NCI-H187 (cell line): ENCODE measurements around the gene HES7.
"Not testable (repeated sequence)": the region's sequence is repeated elsewhere in the genome, so short reads cannot be mapped to it uniquely, and the experiment has no call there.

Experiments
- DNase-seq, 2 experiments: peaks; one replicate each; lab custom pipeline; 2025; lab: John Stamatoyannopoulos, UW

Gene HES7

DNA sequence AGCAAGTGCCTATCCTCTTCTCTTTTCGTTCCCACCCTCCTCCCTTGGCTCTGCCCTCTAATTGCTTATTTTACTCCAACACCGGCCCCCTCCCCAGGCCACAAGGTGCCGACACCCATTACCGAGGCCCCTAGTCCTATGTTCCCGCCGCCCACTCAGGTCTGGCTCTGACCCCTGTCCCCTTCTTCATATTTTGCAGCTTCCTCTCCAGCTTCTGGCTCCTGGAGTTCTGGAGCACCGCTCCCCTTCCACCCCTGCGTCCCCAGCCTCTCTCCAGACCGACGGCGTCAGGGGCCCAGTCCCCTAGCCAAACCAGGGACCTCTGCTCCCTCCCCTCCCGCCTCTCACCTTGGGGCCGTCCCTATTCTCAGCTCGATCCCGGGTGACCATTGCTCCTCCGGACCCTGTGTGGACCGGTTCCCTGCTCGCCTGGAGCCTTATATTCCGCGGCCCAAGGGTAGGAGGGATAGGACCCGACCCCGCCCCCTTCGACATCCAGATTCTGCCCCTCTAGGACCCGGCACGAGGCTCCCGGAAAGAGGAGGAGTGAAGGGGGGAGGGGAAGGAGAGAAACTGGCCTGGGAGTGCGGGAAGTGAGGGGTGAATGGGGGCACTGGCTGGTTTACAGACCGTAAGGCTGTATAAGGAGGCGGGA is at the start of gene HES7:
Gene HES7, minus strand, starts transcription at position 412 of the 655 bp plus-strand sequence. Its CDS starts 22 bp downstream, at position 390.
- DNase-seq = no peak

DNA sequence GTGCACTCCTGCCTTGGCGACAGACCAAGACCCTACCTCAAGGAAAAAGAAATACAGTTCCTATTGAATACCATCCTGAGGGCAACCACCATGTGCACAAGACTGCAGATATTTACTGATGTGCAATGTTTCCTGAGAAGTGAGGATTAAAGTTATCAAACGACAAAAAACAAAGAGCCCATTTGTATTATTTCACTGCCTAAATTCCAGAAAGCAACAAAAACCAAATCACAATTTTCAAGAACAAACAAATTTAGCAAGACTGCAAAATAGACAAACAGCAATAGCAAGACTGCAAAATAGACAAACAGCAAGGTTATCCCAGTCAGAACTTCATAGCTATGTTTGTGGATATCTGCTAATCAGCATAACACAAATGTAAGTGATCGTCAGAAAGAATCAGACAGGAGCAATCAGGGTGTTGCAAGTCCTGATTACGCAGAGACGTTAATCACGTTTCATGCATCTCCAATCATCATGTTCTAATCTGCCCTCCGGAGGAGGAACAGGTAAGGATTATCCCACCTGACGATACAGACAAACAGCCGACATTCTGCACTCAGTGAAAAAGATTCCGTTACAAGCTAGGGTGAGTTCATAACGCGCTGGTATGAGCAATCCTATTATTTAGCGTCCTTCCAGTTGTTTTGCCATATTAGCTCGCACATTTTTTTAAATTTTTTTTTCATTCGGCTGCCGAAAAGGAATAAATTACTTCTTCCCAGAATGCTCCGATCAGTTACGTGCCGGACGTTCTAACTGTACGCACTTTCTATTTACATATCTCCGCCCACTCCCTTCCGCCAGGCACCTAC is 49.4 kb upstream of the HES7 start:
- DNase-seq = peak; percentile 62 to 63

DNA sequence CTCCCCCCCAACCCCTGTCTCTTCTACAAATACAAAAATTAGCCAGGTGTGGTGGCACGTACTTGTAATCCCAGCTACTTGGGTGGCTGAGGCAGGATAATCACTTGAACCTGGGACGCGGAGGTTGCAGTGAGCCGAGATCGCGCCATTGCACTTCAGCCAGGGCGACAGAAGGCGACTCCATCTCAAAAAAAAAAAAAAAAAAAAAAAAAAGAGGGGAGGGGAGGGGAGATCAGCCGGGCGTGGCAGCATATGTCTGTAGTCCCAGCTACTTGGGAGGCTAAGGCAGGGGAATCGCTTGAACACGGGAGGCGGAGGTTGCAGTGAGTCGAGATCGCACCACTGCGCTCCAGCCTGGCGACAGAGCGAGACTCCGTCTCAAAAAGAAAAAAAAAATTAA is 46.3 kb upstream of the HES7 start:
- DNase-seq = not testable (repeated sequence)

DNA sequence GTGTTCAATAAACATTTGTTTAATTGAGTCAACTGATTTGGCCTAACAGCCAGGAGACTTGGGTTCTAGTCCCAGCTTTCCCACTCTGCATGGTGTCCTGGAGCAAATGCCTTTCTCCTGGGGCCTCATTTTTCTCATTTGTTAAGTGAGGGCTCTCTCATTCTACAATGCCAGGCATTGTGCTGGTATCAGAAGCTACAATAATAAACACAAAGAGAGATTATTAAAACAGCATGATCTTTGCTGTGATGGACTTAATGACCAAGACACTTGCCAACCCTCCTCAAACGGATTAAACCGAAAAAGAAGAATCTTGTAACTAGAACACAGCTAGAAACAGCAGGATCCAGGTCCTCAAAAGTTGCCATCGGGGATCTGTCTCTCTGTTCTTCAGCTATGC is 43.6 kb upstream of the HES7 start:
- no peak for DNase-seq

DNA sequence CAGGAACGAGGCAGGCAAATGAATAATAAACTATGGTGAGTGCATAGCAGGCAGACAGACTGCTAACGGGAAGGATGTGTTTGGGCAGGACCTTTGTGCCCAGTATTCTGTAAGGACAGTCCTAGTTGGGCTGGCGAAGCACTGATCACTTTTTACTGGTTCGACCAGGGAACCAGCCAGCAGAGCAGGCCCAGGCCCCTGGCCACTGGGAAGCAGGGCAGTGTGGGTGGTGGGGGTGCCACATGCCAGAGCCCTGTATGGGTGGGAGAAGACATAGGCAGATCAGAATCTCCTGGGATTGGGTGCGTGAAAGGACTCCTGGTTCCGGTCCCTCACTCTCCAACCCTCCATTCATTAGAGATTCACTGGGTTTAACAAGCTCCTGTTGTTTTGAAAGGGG is 42.8 kb upstream of the HES7 start:
- DNase-seq = no peak

DNA sequence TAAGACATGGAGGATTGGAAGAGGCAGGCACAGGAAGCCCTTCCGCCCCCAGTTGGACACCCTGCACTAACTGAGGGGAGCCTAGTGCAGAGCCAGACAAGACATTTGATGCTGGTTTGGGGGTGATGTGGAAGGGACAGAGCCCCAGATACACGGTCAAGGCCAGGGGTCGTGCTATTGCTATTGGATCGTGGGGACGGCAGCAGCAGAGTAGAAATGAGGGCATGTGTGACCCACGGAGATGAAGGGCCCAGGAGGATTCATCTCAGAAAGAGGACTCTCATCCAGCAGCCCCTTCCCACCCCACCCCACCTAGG is 40.9 kb upstream of the HES7 start:
- no peak for DNase-seq

DNA sequence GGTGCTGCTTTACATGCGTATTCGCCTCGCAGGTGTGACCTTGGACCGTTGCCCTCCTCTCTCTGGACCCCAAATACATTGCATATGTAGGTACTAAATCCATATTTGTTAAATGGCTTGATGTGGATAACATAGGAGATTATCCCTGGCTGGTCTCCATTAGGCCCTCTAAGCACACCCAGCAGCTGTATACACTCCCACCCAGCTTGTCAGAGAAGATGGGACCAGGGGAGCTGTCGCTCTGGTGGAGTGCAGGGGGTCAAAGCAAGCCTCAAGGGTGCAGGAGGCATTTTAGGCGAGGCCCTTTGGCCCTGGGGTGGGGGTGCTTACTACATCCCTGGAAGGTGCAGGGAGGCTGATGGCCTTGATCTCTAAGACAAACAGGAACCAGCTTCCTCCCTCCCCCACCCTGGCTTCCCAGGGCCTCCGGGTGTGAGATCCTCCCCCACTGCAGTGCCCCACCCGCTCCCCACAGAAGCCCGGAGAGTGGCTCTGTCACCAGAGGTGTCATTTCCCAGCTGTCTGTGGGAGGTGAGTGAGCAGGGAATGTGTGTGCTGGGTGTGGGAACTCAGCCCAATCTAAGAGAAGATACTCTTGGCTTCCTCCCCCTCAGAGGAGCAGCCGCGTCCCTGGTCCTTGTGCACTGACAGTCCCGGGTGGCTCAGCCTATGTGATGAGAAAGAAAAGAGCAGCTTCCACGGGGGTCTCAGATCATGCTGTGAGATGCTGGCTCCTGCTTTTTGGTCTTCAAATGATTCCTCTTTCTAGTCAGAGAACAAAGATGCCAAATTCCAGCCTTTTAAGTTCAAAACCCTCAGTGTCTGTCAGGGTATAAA is 40.3 kb upstream of the HES7 start:
- DNase-seq = no peak

DNA sequence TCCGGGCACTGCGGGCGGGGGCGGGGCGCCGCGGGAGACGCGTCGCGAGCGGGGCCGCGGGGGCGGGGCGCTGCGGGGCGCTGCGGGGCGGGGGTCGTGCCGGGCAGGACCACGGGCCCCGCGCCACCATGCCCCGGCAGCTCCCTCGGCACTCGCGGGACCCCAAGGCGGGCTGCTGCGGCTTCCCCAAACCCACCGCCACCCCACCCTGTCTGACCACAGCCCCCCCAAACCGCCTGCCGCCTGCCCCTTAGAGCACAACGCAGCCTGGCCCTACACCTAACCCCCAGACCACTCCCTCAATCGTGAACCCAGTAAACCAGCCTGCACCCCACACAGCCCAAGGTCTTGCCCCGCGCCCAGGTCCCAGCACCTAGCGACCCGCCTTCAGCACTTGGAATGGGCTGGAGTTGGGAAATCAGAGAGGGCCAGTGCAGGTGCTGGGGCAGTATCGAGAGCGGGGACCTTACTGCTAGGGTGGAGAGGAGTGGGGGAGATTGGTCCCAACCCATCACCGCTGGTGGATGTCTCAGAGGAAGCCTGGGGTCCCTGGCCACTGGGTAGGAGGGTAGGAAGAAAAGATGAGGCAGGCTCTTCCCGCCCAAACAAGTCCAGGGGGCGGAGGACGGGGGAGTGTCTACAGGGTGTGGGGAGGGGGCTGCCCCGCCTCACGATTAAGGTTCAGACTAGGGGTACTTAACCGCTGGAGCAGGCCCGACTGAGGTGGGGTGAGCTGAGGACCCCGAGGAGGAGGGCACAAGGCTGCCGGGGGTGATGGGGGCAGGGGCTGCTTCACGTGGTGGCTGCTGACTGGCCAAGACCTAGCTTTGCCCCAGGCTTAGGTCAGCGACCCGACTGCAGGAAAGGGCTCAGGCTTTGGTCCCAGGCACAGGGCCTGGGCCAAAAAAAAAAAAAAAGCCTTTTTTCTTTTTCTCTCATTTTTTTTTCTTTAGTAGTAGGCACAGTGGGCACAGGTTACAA is 39.4 kb upstream of the HES7 start:
- no peak for DNase-seq

DNA sequence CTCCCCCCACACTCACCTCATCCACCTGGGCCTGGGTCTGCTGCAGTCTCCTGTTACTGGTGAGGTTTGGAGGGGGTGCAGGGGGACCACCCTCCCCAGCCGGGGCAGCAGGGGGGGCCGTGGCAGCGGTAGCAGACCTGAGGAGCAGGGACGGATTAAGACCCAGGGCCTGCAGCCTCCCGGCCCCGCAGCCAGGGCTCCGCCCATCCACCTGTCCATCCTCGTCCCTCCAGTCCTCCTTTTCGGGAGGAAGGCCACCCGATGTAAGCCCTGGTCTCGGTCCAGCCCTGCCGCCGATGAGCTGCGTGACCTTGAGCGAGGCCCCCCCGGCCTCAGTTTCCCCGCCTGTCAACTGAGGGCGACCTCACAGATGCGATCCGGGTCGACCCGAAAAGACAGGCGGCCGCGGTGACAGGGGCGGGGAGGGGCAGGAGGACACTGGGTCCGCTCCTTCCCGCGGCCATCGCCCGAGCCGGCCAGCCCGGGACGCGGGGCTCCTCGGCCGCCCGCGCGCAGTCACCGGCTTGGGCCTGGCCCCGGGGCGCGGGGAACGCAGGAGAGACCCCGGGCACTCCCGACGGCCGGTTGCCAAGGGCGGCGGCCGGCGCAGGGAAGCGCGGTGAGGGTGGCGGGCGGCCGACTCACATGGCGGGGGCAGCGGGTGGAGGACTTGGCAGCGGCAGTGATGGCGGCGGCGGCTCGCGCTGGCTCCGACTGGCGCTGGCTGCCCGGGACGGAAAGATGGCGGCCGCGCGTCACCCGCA is 38.5 kb upstream of the HES7 start, which contains the start of gene VAMP2:
Gene VAMP2, minus strand, starts transcription at position 716 of the 764 bp plus-strand sequence. Its CDS starts 69 bp downstream, at position 647.
- peak in 1 of 2 experiments; percentile 50 for DNase-seq

DNA sequence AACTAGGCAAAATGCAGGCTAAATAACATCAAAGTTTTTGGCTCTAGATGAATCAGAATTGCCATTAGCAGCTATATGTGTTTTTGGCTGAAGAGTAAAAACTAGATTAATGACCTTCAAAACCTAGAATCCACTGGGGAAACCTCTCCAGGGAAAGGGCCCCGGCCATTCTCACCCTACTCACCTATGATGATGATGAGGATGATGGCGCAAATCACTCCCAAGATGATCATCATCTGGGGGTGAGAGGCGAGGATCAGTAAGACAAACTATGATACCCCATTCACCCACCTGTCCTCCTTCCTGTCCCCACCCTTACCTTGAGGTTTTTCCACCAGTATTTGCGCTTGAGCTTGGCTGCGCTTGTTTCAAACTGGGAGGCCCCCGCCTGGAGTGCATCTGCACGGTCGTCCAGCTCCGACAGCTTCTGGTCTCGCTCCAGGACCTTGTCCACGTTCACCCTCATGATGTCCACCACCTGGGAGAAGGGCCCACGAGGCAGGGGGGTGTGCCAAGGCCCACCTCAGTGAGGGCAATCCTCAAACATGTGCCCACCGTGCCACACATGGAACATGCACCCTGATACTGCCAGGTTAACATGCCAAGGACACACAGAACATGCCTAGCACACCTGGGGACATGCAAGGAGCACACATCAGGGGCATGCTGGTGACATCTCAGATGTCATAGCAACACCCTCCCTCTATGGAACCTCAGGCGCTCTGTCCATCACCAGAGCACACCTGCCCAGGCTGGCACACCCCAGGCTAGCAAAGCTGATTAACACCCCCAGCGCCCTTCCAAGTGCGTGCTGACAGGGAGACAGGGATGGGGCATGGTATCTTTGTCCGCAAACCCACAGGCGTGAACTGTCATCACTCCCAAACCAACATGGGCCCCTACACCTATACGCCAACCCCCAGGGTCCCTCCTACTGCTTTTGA is 37.7 kb upstream of the HES7 start:
- DNase-seq = no peak

DNA sequence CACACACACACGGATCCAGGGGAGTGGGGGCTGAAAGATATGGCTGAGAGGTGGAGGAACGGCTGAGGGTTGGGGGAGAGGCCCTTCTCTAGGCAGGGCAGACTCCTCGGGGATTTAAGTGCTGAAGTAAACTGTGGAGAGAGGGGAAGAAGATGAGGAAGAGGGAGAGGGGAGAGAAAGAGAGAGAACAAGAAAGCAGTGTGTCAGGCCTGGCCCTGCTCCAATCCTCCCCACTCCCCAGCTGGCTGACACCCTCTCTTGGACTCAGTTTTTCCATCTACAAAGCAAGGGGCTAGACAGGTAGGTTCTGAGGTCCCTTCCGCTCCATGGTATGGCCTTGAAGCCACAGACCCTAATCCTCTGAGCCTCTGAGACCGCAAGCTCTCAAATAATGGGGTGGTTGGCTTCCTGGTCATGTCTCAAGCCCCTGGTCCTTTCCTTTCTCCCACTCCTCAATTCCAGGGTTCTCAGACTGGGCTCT is 36.9 kb upstream of the HES7 start:
- DNase-seq = no peak

DNA sequence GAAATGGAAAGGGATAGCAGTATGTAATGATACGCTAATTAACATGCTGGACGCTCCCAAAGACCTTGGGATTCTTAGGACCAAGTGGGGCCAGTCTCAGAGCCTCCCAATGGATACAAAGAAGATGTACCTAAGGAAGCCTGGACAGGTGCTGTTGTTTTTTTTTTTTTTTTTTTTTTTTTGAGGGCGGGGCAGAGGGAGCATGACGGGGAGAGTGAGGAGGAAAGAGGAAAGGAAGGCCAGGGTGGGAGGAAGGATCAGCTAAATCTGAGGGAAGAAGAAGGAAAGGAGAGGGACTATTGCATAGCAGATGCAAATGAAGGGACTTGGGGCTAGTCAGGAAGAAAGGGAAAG is 36.3 kb upstream of the HES7 start:
- no peak for DNase-seq

DNA sequence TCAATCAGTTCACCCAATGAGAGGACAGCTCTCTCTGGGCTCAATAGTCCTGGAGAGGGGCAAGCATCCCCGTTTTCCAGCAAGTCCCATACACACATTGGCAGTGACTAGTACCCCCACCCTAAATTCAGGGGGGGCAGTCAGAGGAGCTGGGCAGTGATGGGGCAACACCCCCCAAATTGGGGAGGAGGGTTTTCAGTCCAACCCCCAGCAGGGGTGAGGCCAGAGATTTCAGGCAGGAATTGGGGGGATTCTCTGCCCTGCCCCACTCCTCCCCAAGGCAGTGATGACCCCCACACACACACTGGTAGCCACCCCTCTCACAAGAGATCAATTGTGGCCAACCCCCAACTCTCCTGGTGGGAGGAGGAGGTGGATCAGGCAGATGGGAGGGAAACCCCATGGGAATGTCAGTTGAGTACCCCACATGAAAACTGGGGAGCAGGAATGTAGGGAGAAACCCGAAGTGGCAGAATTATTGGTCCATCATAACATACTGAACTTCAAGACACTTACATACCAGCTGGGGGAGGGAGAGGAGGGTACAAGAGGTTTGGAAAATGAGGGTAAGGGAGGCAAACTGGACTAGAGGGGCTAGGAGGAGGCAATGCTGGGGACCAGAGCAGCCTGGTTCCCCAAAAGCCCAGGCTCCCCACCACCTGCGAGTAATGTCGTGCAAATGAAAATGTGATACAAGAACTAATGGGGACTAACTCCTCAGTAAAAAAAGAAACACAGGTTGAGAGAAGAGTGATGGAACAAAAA is 35.7 kb upstream of the HES7 start:
- no peak for DNase-seq

DNA sequence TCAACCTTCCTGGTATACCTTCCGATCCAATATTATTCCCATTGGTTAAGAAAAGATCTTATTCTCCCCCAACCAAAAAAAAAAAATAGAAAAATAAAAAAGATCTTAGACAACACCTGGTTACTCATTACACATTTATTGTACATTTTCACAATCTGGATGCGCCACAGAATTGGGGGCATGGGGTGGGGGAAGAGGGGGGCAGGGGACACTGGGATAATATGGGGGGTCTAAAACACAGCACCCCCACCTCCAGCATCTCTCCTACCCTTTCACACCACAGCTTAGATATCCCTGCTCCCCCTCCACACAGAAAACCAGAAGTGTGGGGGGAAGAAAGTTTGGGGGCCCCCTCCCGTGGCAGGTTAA is 35.1 kb upstream of the HES7 start:
- no peak for DNase-seq

DNA sequence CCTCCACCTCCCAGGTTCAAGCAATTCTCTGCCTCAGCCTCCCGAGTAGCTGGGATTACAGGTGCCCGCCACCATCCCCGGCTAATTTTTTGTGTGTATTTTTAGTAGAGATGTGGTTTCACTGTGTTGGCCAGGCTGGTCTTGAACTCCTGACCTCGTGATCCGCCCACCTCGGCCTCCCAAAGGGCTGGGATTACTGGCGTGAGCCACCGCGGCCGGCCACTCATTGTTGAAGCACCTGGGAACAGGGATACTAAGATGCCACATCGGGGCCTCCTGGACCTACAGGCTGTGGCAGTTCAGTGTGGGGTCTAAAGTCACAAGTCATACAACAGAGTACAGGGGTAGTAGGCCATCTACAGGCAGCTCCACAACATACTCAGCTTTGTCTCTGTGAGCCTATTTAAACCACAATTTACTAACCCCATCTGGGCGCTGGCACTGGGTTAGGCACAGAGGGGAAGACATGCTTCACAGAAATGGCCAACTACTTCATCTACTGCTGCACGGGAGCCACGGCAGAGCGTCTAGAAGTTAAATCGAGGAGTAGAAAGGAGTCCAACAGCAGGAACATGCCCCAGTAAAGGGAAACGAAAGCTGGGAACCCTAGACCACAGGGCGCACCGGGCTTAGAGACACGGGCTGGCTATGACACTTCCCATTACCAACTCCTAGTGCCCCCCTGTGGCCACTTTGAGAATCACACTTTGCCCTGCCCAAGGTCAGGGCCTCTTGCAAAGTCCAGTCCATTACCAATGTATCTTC is 34.5 kb upstream of the HES7 start:
- peak; percentile 3 to 48 for DNase-seq

DNA sequence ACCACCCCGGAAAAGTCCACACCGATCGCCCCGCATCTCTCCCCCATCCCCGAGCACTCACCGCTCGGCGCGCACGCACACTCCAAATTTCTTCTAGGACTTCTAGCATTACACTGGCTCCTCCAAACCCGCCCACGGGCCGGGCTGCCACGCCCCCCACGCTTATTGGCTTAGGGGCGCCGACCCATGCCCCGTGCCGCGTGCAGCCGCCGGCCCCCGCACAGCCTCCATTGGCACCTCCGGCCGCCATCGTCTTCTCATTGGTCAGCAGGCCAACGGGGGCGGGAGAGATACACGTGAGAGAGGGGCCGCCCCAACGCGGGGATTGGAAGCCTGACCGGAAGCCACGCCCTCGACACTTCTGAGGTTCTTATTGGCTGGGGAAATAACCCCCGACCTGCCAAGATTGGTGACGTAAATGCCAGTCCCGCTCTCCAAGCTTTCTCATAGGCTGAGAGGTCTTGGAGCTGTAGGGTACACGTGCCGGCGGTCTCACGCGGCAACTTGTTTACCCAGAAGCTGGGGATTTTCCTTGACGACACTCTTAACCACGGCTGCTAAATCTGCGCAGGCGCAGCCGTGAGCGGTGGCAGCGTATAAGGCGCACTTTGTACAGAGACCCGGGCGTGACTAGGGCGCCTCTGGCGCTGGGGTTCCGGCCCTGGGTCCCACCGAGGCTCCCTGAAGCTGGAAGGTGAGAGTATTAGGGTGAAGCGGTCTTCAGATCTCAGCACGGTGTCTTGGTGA is 32.5 kb upstream of the HES7 start:
- DNase-seq = peak; percentile 91 to 97

DNA sequence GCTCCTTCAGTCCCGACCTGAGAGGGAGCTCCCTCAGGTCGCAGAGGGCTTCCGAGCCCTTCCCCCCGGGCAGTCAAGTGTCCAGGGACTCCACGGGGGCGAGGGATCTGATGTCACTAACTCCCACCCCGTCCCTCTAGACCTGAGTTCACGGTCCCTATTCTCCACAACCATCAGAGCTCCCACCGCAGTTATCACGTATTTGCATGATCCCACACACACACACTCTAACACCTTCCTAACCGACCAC is 32.0 kb upstream of the HES7 start:
- no peak for DNase-seq
